Iris pigment epithelial cell (primary cell): ENCODE results near the gene UCN3.
A peak's percentile ranks its signal among the peaks of the same experiment; 100 is the strongest.
"Not testable (repeated sequence)": the region's sequence is repeated elsewhere in the genome, so short reads cannot be mapped to it uniquely, and the experiment has no call there.

Experiments used
- DNase-seq: peaks from one replicate; pipeline ENCODE4 v3.0.0-alpha.2; 2011; ENCODE audit warnings: low read depth

UCN3 gene

GRCh38 chr10:5410787-5411186 lies 46.0 kb downstream of the UCN3 start:
- DNase-seq: not testable (repeated sequence)

GRCh38 chr10:5411941-5412276 lies 47.1 kb downstream of the UCN3 start:
- no peak for DNase-seq

- DNase-seq: peak; percentile 84
Observed at GRCh38 chr10:5412277-5412941, 47.6 kb downstream of the UCN3 start, which contains the start of gene NET1. Gene NET1 (plus strand): TSS chr10:5412557. CDS start chr10:5412693, 136 bp downstream.

- peak; percentile 57 for DNase-seq
Observed at GRCh38 chr10:5413012-5413938, 48.5 kb downstream of the UCN3 start.

GRCh38 chr10:5416981-5417380 lies 52.2 kb downstream of the UCN3 start:
- DNase-seq: no peak

GRCh38 chr10:5418584-5418983 lies 53.8 kb downstream of the UCN3 start:
- no peak for DNase-seq

- DNase-seq: no peak
Observed at GRCh38 chr10:5419466-5420094, 54.8 kb downstream of the UCN3 start.

- DNase-seq: no peak
Observed at GRCh38 chr10:5423771-5424170, 59.0 kb downstream of the UCN3 start.
